Astrocyte of the spinal cord (primary cell): Measurements from ENCODE around the gene NMUR1.
"Not testable (repeated sequence)": the region's sequence is repeated elsewhere in the genome, so short reads cannot be mapped to it uniquely, and the experiment has no call there.

ENCODE experiments used
- DNase-seq: peaks from one replicate; pipeline ENCODE4 v3.0.0; 2011; ENCODE audit warnings: low read depth, low spot score
- H3K4me3 ChIP-seq: 2 replicates; pipeline ENCODE4 v1.5.1; 2011; ENCODE audit warnings: low read depth, mild to moderate bottlenecking, low read length, moderate library complexity
- in situ Hi-C: cut with HindIII; loops from 2 replicates; pipeline ENCODE4 v1.10.0; 2017; ENCODE audit warnings: low sequenced_read_pairs
- TF ChIP-seq, protein P1 (sequence below): IDR thresholded peaks from 2 replicates; pipeline ENCODE4 v1.5.1; 2012; ENCODE audit warnings: low read depth, mild to moderate bottlenecking, low read length, inconsistent platforms

Gene NMUR1

DNA sequence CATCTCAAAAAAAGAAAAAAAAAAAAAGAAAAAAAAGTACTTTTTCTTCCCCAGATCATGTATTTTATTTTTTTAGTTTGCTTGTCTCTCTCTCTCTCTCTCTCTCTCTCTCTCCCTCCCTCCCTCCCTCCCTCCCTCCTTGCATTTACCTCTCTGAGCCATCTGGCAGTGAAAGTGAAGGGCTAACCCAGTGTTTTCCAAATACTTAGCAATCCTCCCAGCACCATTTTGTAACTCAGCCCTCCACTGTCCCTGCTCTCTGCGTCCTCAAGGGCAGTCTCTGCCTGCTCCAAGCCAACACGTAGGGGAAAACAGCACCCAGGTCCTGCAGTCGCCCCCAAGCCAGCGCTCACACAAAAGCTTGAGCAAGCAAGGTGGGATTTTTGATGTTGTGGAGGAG is 42.9 kb upstream of the NMUR1 start:
- DNase-seq: no peak
- in situ Hi-C loops: no loop called here
- TF ChIP-seq, protein P1, sequence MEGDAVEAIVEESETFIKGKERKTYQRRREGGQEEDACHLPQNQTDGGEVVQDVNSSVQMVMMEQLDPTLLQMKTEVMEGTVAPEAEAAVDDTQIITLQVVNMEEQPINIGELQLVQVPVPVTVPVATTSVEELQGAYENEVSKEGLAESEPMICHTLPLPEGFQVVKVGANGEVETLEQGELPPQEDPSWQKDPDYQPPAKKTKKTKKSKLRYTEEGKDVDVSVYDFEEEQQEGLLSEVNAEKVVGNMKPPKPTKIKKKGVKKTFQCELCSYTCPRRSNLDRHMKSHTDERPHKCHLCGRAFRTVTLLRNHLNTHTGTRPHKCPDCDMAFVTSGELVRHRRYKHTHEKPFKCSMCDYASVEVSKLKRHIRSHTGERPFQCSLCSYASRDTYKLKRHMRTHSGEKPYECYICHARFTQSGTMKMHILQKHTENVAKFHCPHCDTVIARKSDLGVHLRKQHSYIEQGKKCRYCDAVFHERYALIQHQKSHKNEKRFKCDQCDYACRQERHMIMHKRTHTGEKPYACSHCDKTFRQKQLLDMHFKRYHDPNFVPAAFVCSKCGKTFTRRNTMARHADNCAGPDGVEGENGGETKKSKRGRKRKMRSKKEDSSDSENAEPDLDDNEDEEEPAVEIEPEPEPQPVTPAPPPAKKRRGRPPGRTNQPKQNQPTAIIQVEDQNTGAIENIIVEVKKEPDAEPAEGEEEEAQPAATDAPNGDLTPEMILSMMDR: no peak
- no peak overlapping the region for H3K4me3 ChIP-seq

DNA sequence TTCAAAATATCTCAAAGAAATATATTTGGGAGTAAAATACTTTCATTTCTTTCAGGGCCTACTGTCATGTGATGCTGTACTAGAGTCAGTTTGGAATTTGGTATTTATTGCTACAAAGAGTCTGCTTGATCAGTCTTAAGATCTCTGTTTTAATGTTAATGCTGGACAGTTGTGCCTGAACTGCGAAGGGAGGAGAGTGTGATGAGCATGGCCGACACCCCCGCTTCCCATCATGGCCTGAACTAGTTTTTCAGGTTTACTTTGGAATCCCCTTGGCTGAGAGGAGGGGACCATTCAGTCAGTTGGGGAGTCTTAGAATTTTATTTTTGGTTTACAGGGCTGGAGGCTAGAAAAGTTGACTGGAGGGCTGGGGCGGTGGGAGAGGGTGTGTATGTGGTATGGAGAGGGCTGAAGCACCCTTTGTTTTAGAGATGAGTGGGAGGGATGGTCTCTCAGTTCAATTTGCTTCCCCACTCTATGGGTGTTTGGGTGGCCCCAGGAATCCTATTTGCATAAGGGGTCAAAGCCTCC is 41.5 kb upstream of the NMUR1 start:
- H3K4me3 ChIP-seq: no peak overlapping the region
- DNase-seq: no peak
- in situ Hi-C loops: no loop called here
- TF ChIP-seq, protein P1: no peak

DNA sequence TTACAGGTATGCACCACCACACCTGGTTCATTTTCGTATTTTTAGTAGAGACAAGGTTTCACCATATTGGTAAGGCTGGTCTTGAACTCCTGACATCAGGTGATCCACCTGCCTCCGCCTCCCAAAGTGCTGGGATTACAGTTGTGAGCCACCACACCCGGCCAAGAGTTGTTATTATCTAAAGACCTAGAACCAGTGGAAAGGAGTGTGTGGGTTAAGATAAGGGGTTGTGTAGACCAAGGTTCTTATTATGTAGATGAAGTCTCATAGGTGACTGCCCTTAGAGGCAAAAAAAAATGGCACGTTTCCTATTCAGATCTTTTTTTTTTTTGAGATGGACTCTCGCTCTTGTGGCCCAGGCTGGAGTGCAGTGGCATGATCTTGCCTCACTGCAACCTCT is 40.7 kb upstream of the NMUR1 start:
- in situ Hi-C loops, H3K4me3 ChIP-seq, DNase-seq: not testable (repeated sequence)

DNA sequence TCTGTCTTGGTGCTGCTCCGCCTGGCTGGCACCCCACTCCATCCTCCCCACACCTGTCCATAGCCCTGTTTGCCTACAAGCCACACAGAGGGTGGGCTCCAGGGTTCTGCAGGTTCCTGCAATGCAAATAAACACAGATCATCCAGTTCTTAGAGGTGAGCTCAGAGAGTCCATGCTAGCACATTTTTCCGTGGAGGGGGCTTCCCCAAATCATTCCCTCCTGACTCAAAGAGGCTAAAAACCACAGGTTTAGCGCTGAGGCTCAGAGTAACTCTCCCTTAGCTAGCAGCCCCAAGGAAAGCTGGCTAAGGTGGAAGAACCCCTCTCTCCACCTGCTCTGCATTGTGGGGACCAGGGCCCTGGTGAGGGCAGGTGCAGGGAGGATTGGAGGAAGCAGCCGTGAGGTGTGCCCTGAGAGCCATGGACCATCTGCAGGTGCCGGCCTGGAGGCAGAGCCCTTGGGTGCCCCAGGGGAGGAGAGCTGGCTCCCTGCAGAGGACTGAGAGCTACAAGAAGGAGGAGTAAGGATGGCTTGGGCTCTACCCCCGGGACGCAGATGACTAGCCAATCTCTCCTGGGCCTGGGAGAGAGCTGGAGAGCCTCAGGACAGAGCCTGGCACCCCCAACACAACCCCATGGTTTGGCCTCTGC is 38.7 kb upstream of the NMUR1 start:
- TF ChIP-seq, protein P1: no peak
- DNase-seq: no peak
- in situ Hi-C loops: no loop called here
- H3K4me3 ChIP-seq: no peak overlapping the region

DNA sequence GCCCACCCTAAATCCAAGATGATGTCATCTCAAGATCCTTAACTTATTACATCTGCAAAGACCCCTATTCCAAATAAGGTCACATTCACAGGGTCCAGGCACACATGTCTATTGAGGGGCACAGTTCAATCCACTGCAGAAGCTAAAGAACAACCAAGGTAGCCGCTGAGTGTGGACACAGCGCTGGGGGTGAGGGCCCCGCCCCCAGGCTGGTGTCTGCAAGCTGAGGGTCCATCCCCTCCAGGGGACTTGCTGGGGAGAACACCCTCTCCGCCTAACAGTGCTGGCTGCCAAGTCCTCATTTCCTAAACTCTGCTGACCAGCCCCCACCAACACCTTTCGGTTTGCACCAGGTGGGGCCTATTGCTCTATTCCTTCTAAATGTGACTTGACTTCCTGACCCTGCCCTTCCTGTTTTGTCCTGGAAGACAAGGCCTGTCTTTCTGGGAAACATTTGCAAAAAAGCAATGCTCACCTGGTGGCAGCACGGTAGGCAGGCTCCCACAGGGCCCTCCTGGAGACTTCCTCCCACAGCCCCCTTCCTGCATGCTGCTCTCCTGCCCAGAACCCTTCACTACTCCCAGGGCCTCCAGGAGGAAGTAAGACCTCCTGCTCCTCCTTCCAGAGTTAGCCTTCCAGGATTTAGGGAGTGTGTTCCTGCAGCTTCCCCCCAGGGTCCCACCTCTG is 38.0 kb upstream of the NMUR1 start:
- in situ Hi-C loops: no loop called here
- no peak for DNase-seq
- TF ChIP-seq, protein P1: no peak
- no peak overlapping the region for H3K4me3 ChIP-seq

DNA sequence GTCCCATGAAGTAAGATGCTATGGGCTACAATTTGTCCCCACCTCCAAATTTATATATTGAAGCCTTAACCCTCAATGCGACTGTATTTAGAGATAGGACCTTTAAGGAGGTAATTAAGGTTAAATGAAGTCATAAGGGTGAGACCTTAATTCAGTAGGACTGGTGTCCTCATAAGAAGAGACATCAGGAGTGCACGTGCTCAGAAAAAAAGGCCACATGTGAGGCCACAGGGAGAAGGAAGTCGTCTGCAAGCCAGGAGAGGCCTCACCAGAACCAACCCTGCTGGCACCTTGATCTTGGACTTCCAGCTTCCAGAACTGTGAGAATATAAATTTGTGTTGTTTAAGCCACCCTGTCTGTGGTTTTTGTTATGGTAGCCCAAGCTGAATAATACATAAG is 36.9 kb upstream of the NMUR1 start:
- no peak for DNase-seq
- TF ChIP-seq, protein P1: no peak
- H3K4me3 ChIP-seq: no peak overlapping the region
- in situ Hi-C loops: no loop called here

DNA sequence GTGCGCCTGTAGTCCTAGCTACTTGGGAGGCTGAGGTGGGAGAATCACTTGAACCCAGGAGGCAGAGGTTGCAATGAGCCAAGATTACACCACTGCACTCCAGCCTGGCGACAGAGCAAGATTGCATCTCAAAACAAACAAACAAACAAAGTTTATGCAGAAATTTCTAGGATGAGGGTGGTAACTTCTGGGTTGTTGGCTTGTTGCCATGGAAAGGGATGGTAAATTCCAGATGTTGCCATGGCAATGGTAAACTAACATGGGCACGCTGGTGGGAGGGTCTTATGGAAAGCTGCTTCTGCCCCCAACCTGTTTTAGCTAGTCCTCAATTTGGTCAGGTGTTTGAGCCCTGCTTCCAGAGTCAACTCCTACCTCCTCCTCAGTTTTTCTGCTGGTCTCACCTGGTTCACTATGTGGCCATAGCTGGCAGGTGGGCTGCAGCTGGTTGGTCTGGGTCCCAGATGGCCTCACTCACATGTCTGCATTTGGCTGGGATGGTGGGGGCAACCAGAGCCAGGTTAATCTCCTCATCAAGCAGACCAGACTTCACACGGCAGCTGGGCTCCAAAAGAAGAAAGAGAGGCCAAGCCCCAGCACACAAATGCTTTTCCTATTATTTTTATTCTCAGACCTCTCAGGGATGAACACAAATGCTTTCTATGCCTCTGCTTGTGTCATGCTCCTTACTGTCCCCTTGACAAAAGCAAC is 35.8 kb upstream of the NMUR1 start:
- DNase-seq: no peak
- in situ Hi-C loops: no loop called here
- TF ChIP-seq, protein P1: no peak
- H3K4me3 ChIP-seq: no peak overlapping the region
